Measurements from ENCODE around the gene KIF21A. TPM values are rescaled to one million over a fixed set of nuclear protein-coding genes. Genes with fewer than 3 reads are reported as not detected.

KIF21A gene
- total and polyA plus RNA-seq, 2 donors (not counting 3 experiments of a cell fraction or from before 2014, with no cell fraction given): 1.8 to 10.1 TPM

DNA sequence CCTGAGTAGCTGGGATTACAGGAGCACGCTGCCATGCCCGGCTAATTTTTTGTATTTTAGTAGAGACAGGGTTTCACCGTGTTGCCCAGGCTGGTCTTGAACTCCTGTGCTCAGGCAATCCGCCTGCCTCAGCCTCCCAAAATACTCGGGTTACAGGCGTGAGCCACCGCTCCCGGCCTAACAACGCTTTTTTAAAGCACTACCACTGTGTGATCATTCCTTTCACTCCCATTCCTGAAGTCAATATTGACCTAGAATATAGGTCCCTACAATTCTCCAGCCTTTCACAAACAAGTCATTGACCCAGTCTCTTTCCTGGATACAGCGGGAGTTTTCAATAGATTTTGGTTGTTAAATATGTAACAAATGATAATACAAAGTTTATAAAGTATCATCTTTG lies 62.8 kb downstream of the KIF21A start:
- TF ChIP-seq POLR2AphosphoS5 (IDR thresholded peaks at IDR 0.05; ENCODE audit: insufficient read depth, low read depth, low read length) (no peak), MYC (IDR thresholded peaks at IDR 0.05; ENCODE audit: low read depth, low read length) (no peak), EZH2 (IDR thresholded peaks at IDR 0.05; ENCODE audit: borderline replicate concordance, low read depth, low read length, severe bottlenecking) (no peak), JUN (IDR thresholded peaks at IDR 0.05; ENCODE audit: borderline replicate concordance, insufficient read depth, insufficient read length, low read depth) (no peak), FOS (IDR thresholded peaks at IDR 0.05; ENCODE audit: borderline replicate concordance, insufficient read depth, low read length) (no peak)
- TF ChIP-seq, protein P1, sequence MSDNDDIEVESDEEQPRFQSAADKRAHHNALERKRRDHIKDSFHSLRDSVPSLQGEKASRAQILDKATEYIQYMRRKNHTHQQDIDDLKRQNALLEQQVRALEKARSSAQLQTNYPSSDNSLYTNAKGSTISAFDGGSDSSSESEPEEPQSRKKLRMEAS (IDR thresholded peaks at IDR 0.05; ENCODE audit: insufficient read depth, insufficient read length): no peak
- Histone ChIP-seq H3K4me3 (replicated peaks in 1 of 3; ENCODE audit: insufficient read depth in 1 of 3, low read depth in 1 of 3, low read length in 3 of 3) (no peak overlapping the region), H3K79me2 (ENCODE audit: control insufficient read depth, insufficient read depth, low read length) (no peaks in the 10 kb centered on the region), H3K27me3 (ENCODE audit: control insufficient read depth in 2 of 2, insufficient read depth in 2 of 2, low read length in 2 of 2) (no peaks in the 10 kb centered on the region), H4K20me1 (replicated peaks; ENCODE audit: control insufficient read depth, extremely low read depth, insufficient read depth, low read length) (no peaks in the 10 kb centered on the region), H3K9ac (replicated peaks; ENCODE audit: extremely low read depth, insufficient read depth, low read length) (no peak overlapping the region), H3K27ac (ENCODE audit: insufficient read depth, low read depth, low read length) (no peak overlapping the region), H3K4me2 (ENCODE audit: insufficient read depth, low read length) (no peak overlapping the region), H3K9me3 (replicated peaks; ENCODE audit: control insufficient read depth, insufficient read depth, low read length) (no peaks in the 10 kb centered on the region), H3K9me1 (replicated peaks; ENCODE audit: control insufficient read depth, extremely low read depth, insufficient read depth, low read length) (no peaks in the 10 kb centered on the region), H3K36me3 (ENCODE audit: control insufficient read depth in 2 of 2, extremely low read depth in 1 of 2, insufficient read depth in 2 of 2, low read length in 2 of 2) (no peaks in the 10 kb centered on the region), H2AFZ (ENCODE audit: low read depth, low read length) (no peak overlapping the region), H3K4me1 (ENCODE audit: control insufficient read depth, extremely low read depth, insufficient read depth, low read length) (no peaks in the 10 kb centered on the region)
- dilution Hi-C loops (cut with MboI; ENCODE audit: extremely low pct_ligation_motif_present, low sequenced_read_pairs) (no loop called here), intact Hi-C loops (cut with micrococcal nuclease) (no loop called here)
- no TSS peak for BruUV-seq (replicated peaks)
- DNase-seq (ENCODE audit: low read depth, low spot score) (no peak), FAIRE-seq (no peak)
- ChIA-PET POLR2A (no interaction called here), CTCF (no interaction called here)

DNA sequence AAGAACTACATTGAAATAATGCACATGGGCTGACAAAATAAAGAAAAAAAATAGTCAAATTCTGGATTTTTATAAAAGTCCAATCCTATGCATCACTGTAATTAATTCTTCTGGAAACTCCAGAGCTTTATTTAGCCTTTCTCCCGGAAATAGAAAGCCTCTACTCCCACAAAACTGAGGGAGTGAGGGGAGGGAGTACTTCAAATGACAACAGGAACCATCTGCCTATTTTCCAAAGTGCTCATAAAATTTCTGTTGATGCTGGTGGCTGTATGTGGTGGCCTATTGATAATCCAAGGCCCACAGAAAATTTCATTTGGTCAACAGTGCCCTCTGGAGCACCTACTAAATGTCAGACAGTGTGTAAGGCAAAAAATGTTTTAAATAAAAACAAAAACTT lies 64.6 kb downstream of the KIF21A start:
- Histone ChIP-seq H3K4me3 (replicated peaks in 1 of 3; ENCODE audit: insufficient read depth in 1 of 3, low read depth in 1 of 3, low read length in 3 of 3) (no peak overlapping the region), H3K27ac (ENCODE audit: insufficient read depth, low read depth, low read length) (no peak overlapping the region), H3K9me1 (replicated peaks; ENCODE audit: control insufficient read depth, extremely low read depth, insufficient read depth, low read length) (no peaks in the 10 kb centered on the region), H4K20me1 (replicated peaks; ENCODE audit: control insufficient read depth, extremely low read depth, insufficient read depth, low read length) (no peaks in the 10 kb centered on the region), H3K9ac (replicated peaks; ENCODE audit: extremely low read depth, insufficient read depth, low read length) (no peak overlapping the region), H3K27me3 (ENCODE audit: control insufficient read depth in 2 of 2, insufficient read depth in 2 of 2, low read length in 2 of 2) (no peaks in the 10 kb centered on the region), H3K36me3 (ENCODE audit: control insufficient read depth in 2 of 2, extremely low read depth in 1 of 2, insufficient read depth in 2 of 2, low read length in 2 of 2) (no peaks in the 10 kb centered on the region), H3K4me2 (ENCODE audit: insufficient read depth, low read length) (no peak overlapping the region), H2AFZ (ENCODE audit: low read depth, low read length) (no peak overlapping the region), H3K79me2 (ENCODE audit: control insufficient read depth, insufficient read depth, low read length) (no peaks in the 10 kb centered on the region), H3K9me3 (replicated peaks; ENCODE audit: control insufficient read depth, insufficient read depth, low read length) (no peaks in the 10 kb centered on the region), H3K4me1 (ENCODE audit: control insufficient read depth, extremely low read depth, insufficient read depth, low read length) (no peaks in the 10 kb centered on the region)
- FAIRE-seq (no peak), DNase-seq (ENCODE audit: low read depth, low spot score) (no peak)
- TF ChIP-seq POLR2A (IDR thresholded peaks at IDR 0.05; ENCODE audit: low read depth, low read length) (no peak), POLR2AphosphoS5 (IDR thresholded peaks at IDR 0.05; ENCODE audit: insufficient read depth, low read depth, low read length) (no peak), GATA2 (IDR thresholded peaks at IDR 0.05; ENCODE audit: insufficient read depth, insufficient read length, low read depth, low read length) (no peak), MYC (IDR thresholded peaks at IDR 0.05; ENCODE audit: low read depth, low read length) (no peak), EZH2 (IDR thresholded peaks at IDR 0.05; ENCODE audit: borderline replicate concordance, low read depth, low read length, severe bottlenecking) (no peak), JUN (IDR thresholded peaks at IDR 0.05; ENCODE audit: borderline replicate concordance, insufficient read depth, insufficient read length, low read depth) (no peak), FOS (IDR thresholded peaks at IDR 0.05; ENCODE audit: borderline replicate concordance, insufficient read depth, low read length) (no peak)
- TF ChIP-seq, protein P2, sequence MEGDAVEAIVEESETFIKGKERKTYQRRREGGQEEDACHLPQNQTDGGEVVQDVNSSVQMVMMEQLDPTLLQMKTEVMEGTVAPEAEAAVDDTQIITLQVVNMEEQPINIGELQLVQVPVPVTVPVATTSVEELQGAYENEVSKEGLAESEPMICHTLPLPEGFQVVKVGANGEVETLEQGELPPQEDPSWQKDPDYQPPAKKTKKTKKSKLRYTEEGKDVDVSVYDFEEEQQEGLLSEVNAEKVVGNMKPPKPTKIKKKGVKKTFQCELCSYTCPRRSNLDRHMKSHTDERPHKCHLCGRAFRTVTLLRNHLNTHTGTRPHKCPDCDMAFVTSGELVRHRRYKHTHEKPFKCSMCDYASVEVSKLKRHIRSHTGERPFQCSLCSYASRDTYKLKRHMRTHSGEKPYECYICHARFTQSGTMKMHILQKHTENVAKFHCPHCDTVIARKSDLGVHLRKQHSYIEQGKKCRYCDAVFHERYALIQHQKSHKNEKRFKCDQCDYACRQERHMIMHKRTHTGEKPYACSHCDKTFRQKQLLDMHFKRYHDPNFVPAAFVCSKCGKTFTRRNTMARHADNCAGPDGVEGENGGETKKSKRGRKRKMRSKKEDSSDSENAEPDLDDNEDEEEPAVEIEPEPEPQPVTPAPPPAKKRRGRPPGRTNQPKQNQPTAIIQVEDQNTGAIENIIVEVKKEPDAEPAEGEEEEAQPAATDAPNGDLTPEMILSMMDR (IDR thresholded peaks at IDR 0.05; ENCODE audit: extremely low read depth in 1 of 2, insufficient read depth in 1 of 2, low read depth in 1 of 2, low read length in 2 of 2): no peak
- TF ChIP-seq, protein P1 (IDR thresholded peaks at IDR 0.05; ENCODE audit: insufficient read depth, insufficient read length): no peak
- dilution Hi-C loops (cut with MboI; ENCODE audit: extremely low pct_ligation_motif_present, low sequenced_read_pairs) (no loop called here), intact Hi-C loops (cut with micrococcal nuclease) (loop anchor here (5.0 kb wide), 1 partner anchor 64 kb away; the partner anchor contains the start of gene KIF21A)
- ChIA-PET CTCF (interaction anchor here (1.1 kb wide), 1 partner anchor 18 kb away, joined by 3 read pairs; no protein-coding TSS in a partner anchor), POLR2A (no interaction called here)
- no TSS peak for BruUV-seq (replicated peaks)

All from endothelial cell of umbilical vein (primary cell).